Osteoblast (primary cell): ENCODE measurements around the gene PALLD. TPM values are rescaled to one million over a fixed set of nuclear protein-coding genes. Genes with fewer than 3 reads are reported as not detected.

ENCODE experiments used
- DNase-seq: peaks from one replicate; pipeline ENCODE4 v3.0.0; 2011; ENCODE audit warnings: low spot score, mixed read lengths; ENCODE audit not compliant: insufficient read length; ENCODE audit errors: missing footprints
- H2AFZ ChIP-seq: 2 replicates; pipeline ENCODE4 v1.6.0; 2011; ENCODE audit warnings: mild to moderate bottlenecking, low read length
- H3K27ac ChIP-seq: 2 replicates; pipeline ENCODE4 v1.5.1; 2011; ENCODE audit warnings: mild to moderate bottlenecking, low read depth, low read length, moderate library complexity
- H3K27me3 ChIP-seq: 2 replicates; pipeline ENCODE4 v1.6.0; 2012; ENCODE audit warnings: mild to moderate bottlenecking, control low read depth, inconsistent platforms, low read length, moderate library complexity; ENCODE audit not compliant: insufficient read depth
- H3K36me3 ChIP-seq: 2 replicates; pipeline ENCODE4 v1.5.1; 2011; ENCODE audit warnings: mild to moderate bottlenecking, low read length, control low read depth, moderate library complexity; ENCODE audit not compliant: insufficient read depth
- H3K4me1 ChIP-seq: 2 replicates; pipeline ENCODE4 v1.5.1; 2011; ENCODE audit warnings: mild to moderate bottlenecking, low read length, control low read depth, moderate library complexity; ENCODE audit not compliant: insufficient read depth
- H3K4me2 ChIP-seq: 2 replicates; pipeline ENCODE4 v1.6.0; 2011; ENCODE audit warnings: mild to moderate bottlenecking, low read length; ENCODE audit not compliant: insufficient read depth
- H3K4me3 ChIP-seq: fragments of 200-600 bp; sonication (generic); 3 replicates; pipeline ENCODE4 v1.5.1; 2012; ENCODE audit warnings: mild to moderate bottlenecking, low read length, inconsistent platforms; ENCODE audit not compliant: insufficient read depth
- H3K79me2 ChIP-seq: 2 replicates; pipeline ENCODE4 v1.6.0; 2012; ENCODE audit warnings: mild to moderate bottlenecking, low read length, control low read depth, inconsistent platforms; ENCODE audit not compliant: insufficient read depth
- H3K9me3 ChIP-seq: 2 replicates; pipeline ENCODE4 v1.5.1; 2011; ENCODE audit warnings: low read depth, low read length, control low read depth
- H4K20me1 ChIP-seq: 2 replicates; pipeline ENCODE4 v1.6.0; 2012; ENCODE audit warnings: mild to moderate bottlenecking, low read length, control low read depth; ENCODE audit not compliant: insufficient read depth
- CTCF ChIP-seq: IDR thresholded peaks from 2 replicates; pipeline ENCODE4 v1.5.1; 2011; ENCODE audit warnings: mild to moderate bottlenecking, low read depth, low read length, moderate library complexity; ENCODE audit errors: extremely low read depth
- total RNA-seq: library from RNA; depleted of rRNA; stranded (reverse); fragments of >200 nt; gene quantifications from 2 replicates; pipeline ENCODE4 v1.2.3, GENCODE V29; 2012

The PALLD gene
- total RNA-seq, 1 donor = 244 TPM

- Histone ChIP-seq H2AFZ (no peak overlapping the region), H3K79me2 (no peaks in the 10 kb centered on the region), H3K4me2 (no peak overlapping the region), H3K36me3 (no peaks in the 10 kb centered on the region), H3K4me1 (peaks cover 39% of the 10 kb centered on the region), H3K27ac (no peak overlapping the region), H3K9me3 (no peaks in the 10 kb centered on the region), H4K20me1 (no peaks in the 10 kb centered on the region), H3K4me3 (no peak overlapping the region), H3K27me3 (no peaks in the 10 kb centered on the region)
- no peak for TF ChIP-seq CTCF
- DNase-seq = no peak
These were observed 57.0 kb downstream of the PALLD start for GRCh38 chr4:168553714-168554370.

- Histone ChIP-seq H3K27me3 (no peaks in the 10 kb centered on the region), H3K36me3 (no peaks in the 10 kb centered on the region), H4K20me1 (no peaks in the 10 kb centered on the region), H3K79me2 (no peaks in the 10 kb centered on the region), H3K27ac (no peak overlapping the region), H3K4me3 (no peak overlapping the region), H3K9me3 (no peaks in the 10 kb centered on the region), H2AFZ (no peak overlapping the region), H3K4me2 (no peak overlapping the region), H3K4me1 (peaks cover 31% of the 10 kb centered on the region)
- DNase-seq = no peak
- TF ChIP-seq CTCF = no peak
These were observed 58.6 kb downstream of the PALLD start for GRCh38 chr4:168555437-168555836.

GRCh38 chr4:168557658-168558057, 60.8 kb downstream of the PALLD start:
- no peaks in the 10 kb centered on the region for H3K9me3 ChIP-seq

DNA sequence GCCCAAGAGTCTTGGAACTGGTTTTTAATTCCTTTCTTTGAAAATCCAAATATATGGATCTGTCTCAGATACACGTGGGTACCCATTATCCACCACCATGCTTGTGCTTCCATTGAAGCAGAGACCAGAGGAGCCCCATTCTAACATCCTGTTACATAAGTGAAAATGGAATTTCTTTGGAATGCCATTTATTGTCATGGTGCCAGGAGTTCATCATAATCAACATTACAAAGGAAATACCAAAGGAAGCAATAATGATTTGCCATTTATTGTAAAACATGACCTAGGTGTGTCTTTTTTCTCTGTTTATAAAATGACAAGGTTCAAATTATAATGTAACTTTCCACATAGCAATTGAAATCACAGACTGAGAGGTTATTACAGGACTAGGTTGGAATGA, 61.7 kb downstream of the PALLD start:
- Histone ChIP-seq H3K4me2 (no peak overlapping the region), H2AFZ (no peak overlapping the region), H3K9me3 (no peaks in the 10 kb centered on the region), H3K79me2 (no peaks in the 10 kb centered on the region), H3K27me3 (no peaks in the 10 kb centered on the region), H4K20me1 (no peaks in the 10 kb centered on the region), H3K27ac (no peak overlapping the region), H3K4me3 (no peak overlapping the region), H3K36me3 (no peaks in the 10 kb centered on the region), H3K4me1 (peaks cover 30% of the 10 kb centered on the region)
- TF ChIP-seq CTCF = no peak
- DNase-seq = peak; percentile 23

More at GRCh38 chr4:168557658-168558057, 60.8 kb downstream of the PALLD start:
- no peak for TF ChIP-seq CTCF
- H3K4me2 ChIP-seq = no peak overlapping the region
- DNase-seq = no peak
- no peaks in the 10 kb centered on the region for H3K36me3 ChIP-seq
- no peak overlapping the region for H2AFZ ChIP-seq
- no peaks in the 10 kb centered on the region for H3K27me3 ChIP-seq
- H3K4me3 ChIP-seq = no peak overlapping the region
- H3K4me1 ChIP-seq = peaks cover 30% of the 10 kb centered on the region
- H3K79me2 ChIP-seq = no peaks in the 10 kb centered on the region
- H4K20me1 ChIP-seq = no peaks in the 10 kb centered on the region
- H3K27ac ChIP-seq = no peak overlapping the region
